Epidermal melanocyte (primary cell): ENCODE data around the gene XXYLT1.

Source experiments
- DNase-seq: peaks from one replicate; pipeline ENCODE4 v3.0.0; 2011; ENCODE audit warnings: low spot score; ENCODE audit not compliant: insufficient read length

XXYLT1 gene

GRCh38 chr3:195081242-195081963 lies 189.6 kb downstream of the XXYLT1 start:
- DNase-seq, result no peak

- no peak for DNase-seq
These were observed 190.3 kb downstream of the XXYLT1 start for GRCh38 chr3:195080571-195081151.

GRCh38 chr3:195080125-195080524 lies 190.8 kb downstream of the XXYLT1 start:
- DNase-seq, result no peak

GRCh38 chr3:195079636-195080035 lies 191.3 kb downstream of the XXYLT1 start:
- no peak for DNase-seq

GRCh38 chr3:195078891-195079440 lies 192.0 kb downstream of the XXYLT1 start:
- DNase-seq, result no peak

- no peak for DNase-seq
These were observed 193.1 kb downstream of the XXYLT1 start for GRCh38 chr3:195077611-195078540.

GRCh38 chr3:195076981-195077610 lies 193.9 kb downstream of the XXYLT1 start:
- DNase-seq, result no peak

- no peak for DNase-seq
These were observed 194.8 kb downstream of the XXYLT1 start for GRCh38 chr3:195075941-195076875.

- DNase-seq, result no peak
These were observed 195.6 kb downstream of the XXYLT1 start for GRCh38 chr3:195075199-195075940.

GRCh38 chr3:195073866-195074860 lies 196.8 kb downstream of the XXYLT1 start:
- DNase-seq, result no peak

- DNase-seq, result no peak
These were observed 197.9 kb downstream of the XXYLT1 start for GRCh38 chr3:195072916-195073564.

GRCh38 chr3:195071916-195072820 lies 198.8 kb downstream of the XXYLT1 start:
- DNase-seq, result no peak

GRCh38 chr3:195071011-195071728 lies 199.8 kb downstream of the XXYLT1 start:
- DNase-seq, result no peak

- no peak for DNase-seq
These were observed 200.6 kb downstream of the XXYLT1 start for GRCh38 chr3:195070336-195070735.

GRCh38 chr3:195069501-195070251 lies 201.3 kb downstream of the XXYLT1 start:
- DNase-seq, result no peak
